CD4-positive, alpha-beta memory T cell (primary cell): ENCODE measurements around the gene WFDC11. TPM values are rescaled to one million over a fixed set of nuclear protein-coding genes. Genes with fewer than 3 reads are reported as not detected.

Experiments
- CTCF ChIA-PET: fragments of 350-600 bp; sonication (Branson Sonifier 250); formaldehyde crosslinking; loops from one replicate; lab custom pipeline; 2021; ENCODE audit warnings: inconsistent platforms; ENCODE audit not compliant: partially characterized antibody; lab: Charles Lee
- POLR2A ChIA-PET: fragments of 350-600 bp; sonication (Branson Sonifier 250); formaldehyde crosslinking; loops from one replicate; lab custom pipeline; 2021; ENCODE audit not compliant: partially characterized antibody; lab: Charles Lee
- DNase-seq, 5 donors: peaks; one replicate each; pipeline versions ENCODE4 v3.0.0 to v3.0.0-alpha.2; 2020 to 2022; ENCODE audit warnings: mixed read lengths in 1 of 5
- H3K27ac ChIP-seq: one replicate; pipeline ENCODE4 v1.7.0; 2013; ENCODE audit warnings: low read depth, low read length
- H3K27me3 ChIP-seq: 2 replicates; pipeline ENCODE4 v1.7.0; 2013; ENCODE audit warnings: mild to moderate bottlenecking, low read length, moderate library complexity; ENCODE audit not compliant: insufficient read depth
- H3K36me3 ChIP-seq: 2 replicates; pipeline ENCODE4 v1.7.0; 2013; ENCODE audit warnings: mild to moderate bottlenecking, low read length, moderate library complexity; ENCODE audit not compliant: insufficient read depth
- H3K4me1 ChIP-seq: 2 replicates; pipeline ENCODE4 v1.7.0; 2013; ENCODE audit warnings: mild to moderate bottlenecking, low read length, moderate library complexity; ENCODE audit not compliant: insufficient read depth
- H3K4me3 ChIP-seq, 2 donors: one replicate each; pipeline ENCODE4 v1.7.0; 2013; ENCODE audit warnings: low read length in 2 of 2, mild to moderate bottlenecking in 1 of 2
- H3K9me3 ChIP-seq, 2 donors: one replicate each; pipeline ENCODE4 v1.7.0; 2013; ENCODE audit warnings: low read length in 2 of 2, control low read depth in 1 of 2; ENCODE audit not compliant: control insufficient read depth in 1 of 2
- H3K27ac Mint-ChIP-seq, 7 donors: one replicate each; pipeline ENCODE4 v1.8.0; 2020 to 2021; ENCODE audit warnings: mixed read lengths in 7 of 7, mild to moderate bottlenecking in 6 of 7, inconsistent platforms in 3 of 7, moderate library complexity in 3 of 7
- H3K27me3 Mint-ChIP-seq, 2 donors: one replicate each; pipeline ENCODE4 v1.8.0; 2020 to 2021; ENCODE audit warnings: mixed read lengths in 2 of 2
- H3K36me3 Mint-ChIP-seq, 2 donors: one replicate each; pipeline ENCODE4 v1.8.0; 2020 to 2021; ENCODE audit warnings: mixed read lengths in 2 of 2, inconsistent platforms in 1 of 2, mild to moderate bottlenecking in 1 of 2
- H3K4me1 Mint-ChIP-seq, 4 donors: one replicate each; pipeline ENCODE4 v1.8.0; 2020 to 2021; ENCODE audit warnings: mixed read lengths in 4 of 4, mild to moderate bottlenecking in 1 of 4
- H3K4me3 Mint-ChIP-seq, 8 donors: one replicate each; pipeline ENCODE4 v1.8.0; 2020 to 2021; ENCODE audit warnings: mixed read lengths in 8 of 8, mild to moderate bottlenecking in 7 of 8, moderate library complexity in 6 of 8, inconsistent platforms in 3 of 8
- H3K9me3 Mint-ChIP-seq, 8 donors: one replicate each; pipeline ENCODE4 v1.8.0; 2020 to 2021; ENCODE audit warnings: mixed read lengths in 8 of 8, mild to moderate bottlenecking in 5 of 8, inconsistent platforms in 3 of 8, moderate library complexity in 1 of 8
- intact Hi-C: fragments of 100-400 bp; cut with micrococcal nuclease; formaldehyde crosslinking; loops from one replicate; pipeline ENCODE4 v1.15.1; 2023
- polyA plus RNA-seq, 2 donors: library from polyadenylated mRNA; unstranded; fragments of 300-500 nt; fragmentation: Illumina TruSeq; gene quantifications; one replicate each; pipeline ENCODE4 v1.2.3, GENCODE V29; 2021
- total RNA-seq, 2 experiments: library from RNA; stranded (reverse); gene quantifications; one replicate each; pipeline ENCODE4 v1.2.3, GENCODE V29; 2021

WFDC11 gene
- total and polyA plus RNA-seq, 4 experiments from 2014 or later = not detected

- ChIA-PET CTCF (interaction anchor here (1.0 to 2.1 kb wide), 6 partner anchors 9 to 141 kb away, joined by 3 to 7 read pairs (median 3); no protein-coding TSS in a partner anchor), POLR2A (no interaction called here)
- H3K4me3 Mint-ChIP-seq = no peak within 1 kb of the TSS
- H3K9me3 ChIP-seq = no peaks in the 10 kb centered on the region
- H3K36me3 ChIP-seq = no peaks in the 10 kb centered on the region
- H3K4me1 ChIP-seq = no peaks in the 10 kb centered on the region
- H3K27me3 Mint-ChIP-seq = peaks cover 18 to 38% of the 10 kb centered on the region in 2 donors
- intact Hi-C loops = no loop called here
- no peak within 1 kb of the TSS for H3K4me3 ChIP-seq
- no peaks in the 10 kb centered on the region for H3K36me3 Mint-ChIP-seq
- H3K27ac Mint-ChIP-seq = no peak within 1 kb of the TSS
- H3K27me3 ChIP-seq = no peaks in the 10 kb centered on the region
- H3K4me1 Mint-ChIP-seq = peaks cover 0 to 3% (median 2%) of the 10 kb centered on the region in 4 donors
- DNase-seq = peak in 3 of 5 donors; percentile 2 to 14 (median 6)
- no peak within 1 kb of the TSS for H3K27ac ChIP-seq
- H3K9me3 Mint-ChIP-seq = peaks cover 0 to 8% (median 4%) of the 10 kb centered on the region in 8 donors
These were observed 40.4 kb downstream of the WFDC11 start, which contains the start of gene WFDC10A for GRCh38 chr20:45629496-45630100. WFDC10A (plus strand) TSS chr20:45629739; CDS start chr20:45629814, 75 bp downstream.

GRCh38 chr20:45626540-45626939 lies 43.5 kb downstream of the WFDC11 start:
- no peak for DNase-seq
- no peak overlapping the region for H3K27ac ChIP-seq
- ChIA-PET POLR2A (no interaction called here), CTCF (no interaction called here)
- Mint-ChIP-seq H3K27me3 (peaks cover 16 to 38% of the 10 kb centered on the region in 2 donors), H3K27ac (no peak overlapping the region), H3K4me1 (peaks cover 0 to 3% (median 2%) of the 10 kb centered on the region in 4 donors), H3K9me3 (peaks cover 0 to 8% (median 5%) of the 10 kb centered on the region in 8 donors), H3K4me3 (no peak overlapping the region), H3K36me3 (no peaks in the 10 kb centered on the region)
- H3K4me1 ChIP-seq = no peaks in the 10 kb centered on the region
- no peak overlapping the region for H3K4me3 ChIP-seq
- no peaks in the 10 kb centered on the region for H3K9me3 ChIP-seq
- intact Hi-C loops = no loop called here
- H3K36me3 ChIP-seq = no peaks in the 10 kb centered on the region
- H3K27me3 ChIP-seq = no peaks in the 10 kb centered on the region

DNA sequence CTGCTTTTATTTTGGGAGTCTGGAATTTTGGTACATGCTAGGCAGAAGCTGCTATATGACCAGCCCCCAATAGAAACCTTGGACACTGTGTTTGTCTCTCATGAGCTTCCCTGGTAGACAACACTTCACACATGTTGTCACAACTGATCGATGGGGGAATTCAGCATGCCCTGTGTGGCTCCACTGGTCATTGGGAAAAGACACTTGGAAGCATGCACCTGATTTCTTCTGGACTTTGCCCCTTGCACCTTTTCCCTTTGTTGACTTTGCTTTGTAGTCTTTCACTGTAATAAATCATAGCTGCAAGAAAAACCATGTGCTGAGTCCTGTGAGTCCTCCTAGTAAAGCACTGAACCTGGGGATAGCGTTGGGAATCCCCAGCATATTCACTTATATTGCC lies 48.4 kb downstream of the WFDC11 start:
- H3K4me3 ChIP-seq = no peak overlapping the region

GRCh38 chr20:45617591-45617990 lies 52.4 kb downstream of the WFDC11 start:
- Mint-ChIP-seq H3K4me3 (no peak overlapping the region), H3K27me3 (peaks cover 0 to 3% of the 10 kb centered on the region in 2 donors), H3K9me3 (peaks cover 0 to 4% (median 2%) of the 10 kb centered on the region in 8 donors), H3K27ac (no peak overlapping the region), H3K4me1 (no peaks in the 10 kb centered on the region), H3K36me3 (no peaks in the 10 kb centered on the region)
- ChIA-PET POLR2A (no interaction called here), CTCF (interaction anchor here (1.7 kb wide), 1 partner anchor 12 kb away, joined by 7 read pairs; the partner anchor contains the start of gene WFDC10A)
- H3K9me3 ChIP-seq = no peaks in the 10 kb centered on the region
- no peaks in the 10 kb centered on the region for H3K4me1 ChIP-seq
- H3K36me3 ChIP-seq = no peaks in the 10 kb centered on the region
- H3K4me3 ChIP-seq = no peak overlapping the region
- no peaks in the 10 kb centered on the region for H3K27me3 ChIP-seq
- no peak for DNase-seq
- intact Hi-C loops = no loop called here
- no peak overlapping the region for H3K27ac ChIP-seq

More for the DNA sequence above, 48.4 kb downstream of the WFDC11 start:
- intact Hi-C loops = no loop called here
- Mint-ChIP-seq H3K9me3 (peaks cover 0 to 12% (median 6%) of the 10 kb centered on the region in 8 donors), H3K36me3 (no peaks in the 10 kb centered on the region), H3K4me3 (no peak overlapping the region), H3K27ac (no peak overlapping the region), H3K4me1 (no peaks in the 10 kb centered on the region), H3K27me3 (peaks cover 8 to 10% of the 10 kb centered on the region in 2 donors)
- no peaks in the 10 kb centered on the region for H3K9me3 ChIP-seq
- H3K4me1 ChIP-seq = no peaks in the 10 kb centered on the region
- ChIA-PET CTCF (no interaction called here), POLR2A (no interaction called here)
- no peaks in the 10 kb centered on the region for H3K36me3 ChIP-seq
- no peaks in the 10 kb centered on the region for H3K27me3 ChIP-seq
- no peak overlapping the region for H3K27ac ChIP-seq
- DNase-seq = no peak

GRCh38 chr20:45612314-45612713 lies 57.7 kb downstream of the WFDC11 start:
- peaks cover 7 to 11% of the 10 kb centered on the region in 2 donors for H3K27me3 Mint-ChIP-seq
- no peaks in the 10 kb centered on the region for H3K36me3 ChIP-seq
- peaks cover 0 to 10% (median under 1%) of the 10 kb centered on the region in 4 donors for H3K4me1 Mint-ChIP-seq
- no peaks in the 10 kb centered on the region for H3K4me1 ChIP-seq
- no peak overlapping the region for H3K27ac ChIP-seq
- peaks cover 0 to 12% of the 10 kb centered on the region in 2 donors for H3K36me3 Mint-ChIP-seq
- peaks cover 0 to 12% (median 6%) of the 10 kb centered on the region in 8 donors for H3K9me3 Mint-ChIP-seq
- H3K9me3 ChIP-seq = no peaks in the 10 kb centered on the region
- H3K27me3 ChIP-seq = no peaks in the 10 kb centered on the region
- H3K4me3 Mint-ChIP-seq = no peak overlapping the region
- no peak overlapping the region for H3K4me3 ChIP-seq
- no peak overlapping the region for H3K27ac Mint-ChIP-seq
- CTCF ChIA-PET = interaction anchor here (0.8 kb wide), 1 partner anchor 250 kb away, joined by 3 read pairs; the partner anchor contains the start of gene SYS1
- POLR2A ChIA-PET = no interaction called here
- intact Hi-C loops = no loop called here
- DNase-seq = no peak

DNA sequence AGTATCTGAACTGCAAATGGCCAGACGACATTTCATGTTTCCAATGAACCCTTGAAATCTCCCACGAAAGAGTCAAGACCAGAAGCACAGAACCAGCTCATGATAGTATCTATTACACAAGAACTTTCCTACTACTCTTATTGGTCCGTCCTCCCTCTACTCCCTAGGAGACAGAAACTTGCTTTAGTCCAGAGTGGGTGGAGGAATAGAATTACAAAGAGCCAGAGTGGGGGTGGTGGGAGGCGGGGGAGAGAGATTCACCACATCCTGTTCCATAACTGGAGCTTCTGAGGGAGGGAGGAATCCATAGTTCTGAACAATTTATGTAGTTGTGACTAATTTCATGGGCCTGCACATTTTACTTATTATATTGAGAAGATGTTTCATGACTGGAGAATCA lies 59.0 kb downstream of the WFDC11 start:
- CTCF ChIA-PET = no interaction called here
- POLR2A ChIA-PET = no interaction called here

GRCh38 chr20:45607810-45608209 lies 62.2 kb downstream of the WFDC11 start:
- DNase-seq = no peak
- H3K4me3 ChIP-seq = no peak overlapping the region
- peaks cover 0 to 6% of the 10 kb centered on the region in 2 donors for H3K9me3 ChIP-seq
- H3K4me1 ChIP-seq = no peaks in the 10 kb centered on the region
- H3K36me3 Mint-ChIP-seq = peaks cover 0 to 13% of the 10 kb centered on the region in 2 donors
- H3K27ac Mint-ChIP-seq = no peak overlapping the region
- H3K27me3 Mint-ChIP-seq = peaks cover 12 to 13% of the 10 kb centered on the region in 2 donors
- CTCF ChIA-PET = no interaction called here
- H3K4me3 Mint-ChIP-seq = no peak overlapping the region
- intact Hi-C loops = no loop called here
- POLR2A ChIA-PET = no interaction called here
- H3K4me1 Mint-ChIP-seq = peaks cover 0 to 10% (median under 1%) of the 10 kb centered on the region in 4 donors
- H3K27ac ChIP-seq = no peak overlapping the region
- no peaks in the 10 kb centered on the region for H3K36me3 ChIP-seq
- H3K27me3 ChIP-seq = no peaks in the 10 kb centered on the region
- H3K9me3 Mint-ChIP-seq = peaks cover 0 to 36% (median 22%) of the 10 kb centered on the region in 8 donors

More for the DNA sequence above, 59.0 kb downstream of the WFDC11 start:
- H3K36me3 Mint-ChIP-seq = peaks cover 0 to 13% of the 10 kb centered on the region in 2 donors
- Histone ChIP-seq H3K4me1 (no peaks in the 10 kb centered on the region), H3K27ac (no peak overlapping the region), H3K9me3 (peaks cover 0 to 6% of the 10 kb centered on the region in 2 donors), H3K27me3 (no peaks in the 10 kb centered on the region), H3K36me3 (no peaks in the 10 kb centered on the region), H3K4me3 (no peak overlapping the region)
- intact Hi-C loops = no loop called here
- H3K9me3 Mint-ChIP-seq = peaks cover 0 to 19% (median 11%) of the 10 kb centered on the region in 8 donors
- H3K4me1 Mint-ChIP-seq = peaks cover 0 to 10% (median under 1%) of the 10 kb centered on the region in 4 donors
- H3K27me3 Mint-ChIP-seq = peaks cover 7 to 11% of the 10 kb centered on the region in 2 donors
- no peak overlapping the region for H3K4me3 Mint-ChIP-seq
- no peak for DNase-seq
- H3K27ac Mint-ChIP-seq = no peak overlapping the region
